Right lung (tissue), 5 donors: ENCODE measurements around the gene MTG2. TPM values are rescaled to one million over a fixed set of nuclear protein-coding genes. Genes with fewer than 3 reads are reported as not detected.

ENCODE experiments used
- DNase-seq, 2 donors: peaks; one replicate each; pipeline ENCODE4 v3.0.0-alpha.2; 2013
- polyA plus RNA-seq, 5 donors: library from polyadenylated mRNA; unstranded; fragments of 120-200 nt; gene quantifications; one replicate each; pipeline versions ENCODE4 v1.2.1 to v1.2.3, GENCODE V29; 2013; ENCODE audit warnings: inconsistent platforms in 1 of 5, low replicate concordance in 1 of 5; ENCODE audit not compliant: insufficient read length in 5 of 5, insufficient read depth in 1 of 5

The MTG2 gene
- polyA plus RNA-seq, 5 donors: 25.1 to 37.7 (median 32.4) TPM

GRCh38 chr20:62232194-62232593, 49.4 kb downstream of the MTG2 start:
- no peak for DNase-seq

- no peak for DNase-seq
Observed at GRCh38 chr20:62232770-62233645, 50.2 kb downstream of the MTG2 start.

GRCh38 chr20:62233684-62234083, 50.9 kb downstream of the MTG2 start:
- no peak for DNase-seq

GRCh38 chr20:62234339-62234738, 51.5 kb downstream of the MTG2 start:
- no peak for DNase-seq

- DNase-seq: no peak
Observed at GRCh38 chr20:62235001-62235776, 52.4 kb downstream of the MTG2 start.

- DNase-seq: no peak
Observed at GRCh38 chr20:62235777-62236157, 52.9 kb downstream of the MTG2 start.

GRCh38 chr20:62236200-62236599, 53.4 kb downstream of the MTG2 start:
- no peak for DNase-seq

- peak in 1 of 2 donors; percentile 35 for DNase-seq
Observed at GRCh38 chr20:62236766-62237513, 54.1 kb downstream of the MTG2 start.

GRCh38 chr20:62237514-62237800, 54.6 kb downstream of the MTG2 start:
- no peak for DNase-seq

GRCh38 chr20:62237801-62238568, 55.2 kb downstream of the MTG2 start, which contains the start of gene OSBPL2:
TSS of gene OSBPL2 (plus strand) at chr20:62238521. CDS start at chr20:62256185, 17,664 bp downstream.
- DNase-seq: peak; percentile 99

GRCh38 chr20:62238569-62239277, 55.9 kb downstream of the MTG2 start:
- no peak for DNase-seq

GRCh38 chr20:62239278-62239879, 56.6 kb downstream of the MTG2 start:
- DNase-seq: no peak

GRCh38 chr20:62240020-62240685, 57.3 kb downstream of the MTG2 start:
- no peak for DNase-seq

GRCh38 chr20:62241506-62241905, 58.7 kb downstream of the MTG2 start:
- DNase-seq: no peak

GRCh38 chr20:62242176-62242575, 59.3 kb downstream of the MTG2 start:
- DNase-seq: no peak

- DNase-seq: no peak
Observed at GRCh38 chr20:62243106-62243505, 60.3 kb downstream of the MTG2 start.

GRCh38 chr20:62243906-62244515, 61.2 kb downstream of the MTG2 start:
- DNase-seq: no peak

- no peak for DNase-seq
Observed at GRCh38 chr20:62244644-62245108, 61.8 kb downstream of the MTG2 start.

- no peak for DNase-seq
Observed at GRCh38 chr20:62245911-62246280, 63.1 kb downstream of the MTG2 start.
